Epidermal melanocyte (primary cell): Measurements from ENCODE around the gene UBE2E1.
A peak's percentile ranks its signal among the peaks of the same experiment; 100 is the strongest.

Experiments
- DNase-seq: peaks from one replicate; pipeline ENCODE4 v3.0.0; 2011; ENCODE audit warnings: low spot score; ENCODE audit not compliant: insufficient read length

Gene UBE2E1

DNA sequence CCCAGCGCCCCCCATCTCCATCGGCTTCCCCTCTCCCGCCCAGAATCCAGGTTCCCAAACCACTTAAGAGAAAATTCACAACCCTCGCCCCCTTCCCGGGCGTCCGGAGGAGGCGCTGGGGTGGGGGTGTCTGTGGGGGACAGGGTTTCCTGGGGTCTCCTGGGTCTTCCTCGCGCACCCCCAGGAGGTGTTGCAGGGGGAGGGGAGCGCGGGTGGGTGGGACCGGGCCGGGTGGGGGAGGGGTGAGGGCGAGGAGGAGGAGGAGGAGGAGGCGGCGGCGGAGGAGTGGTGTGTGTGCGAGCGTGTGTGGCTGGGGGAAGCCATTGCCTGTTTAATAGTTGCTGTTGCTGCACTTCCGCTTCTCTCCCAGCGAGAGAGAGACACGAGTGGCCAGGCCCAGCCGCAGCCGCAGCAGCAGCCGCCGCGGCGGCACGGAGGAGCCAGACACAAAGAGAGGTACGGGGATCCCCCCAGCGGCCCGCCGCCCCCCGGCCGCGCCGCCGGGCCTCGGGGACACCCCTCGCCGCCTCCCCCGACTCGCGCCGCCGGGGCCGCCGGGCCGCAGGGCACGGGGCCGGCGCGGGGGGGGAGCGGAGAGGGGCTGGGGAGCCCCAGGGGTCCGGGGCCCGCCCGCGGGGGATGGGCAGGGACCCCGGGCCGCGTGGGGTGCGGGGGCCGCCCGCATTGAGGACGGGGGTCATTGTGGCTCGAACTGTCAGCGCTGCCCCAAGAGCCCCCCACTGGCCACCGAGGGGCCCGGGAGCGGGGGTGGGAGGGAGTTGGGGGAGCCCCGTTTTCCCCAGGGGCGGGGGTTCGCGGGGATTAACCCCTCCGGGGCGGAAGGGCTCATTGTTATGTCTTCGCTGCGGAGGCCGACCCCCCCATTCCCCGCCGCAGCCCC lies at the start of gene UBE2E1:
Gene UBE2E1, plus strand, starts transcription at position 323 of the 901 bp plus-strand sequence. CDS start 1,315 bp downstream, outside the sequence.
- peak; percentile 83 for DNase-seq

DNA sequence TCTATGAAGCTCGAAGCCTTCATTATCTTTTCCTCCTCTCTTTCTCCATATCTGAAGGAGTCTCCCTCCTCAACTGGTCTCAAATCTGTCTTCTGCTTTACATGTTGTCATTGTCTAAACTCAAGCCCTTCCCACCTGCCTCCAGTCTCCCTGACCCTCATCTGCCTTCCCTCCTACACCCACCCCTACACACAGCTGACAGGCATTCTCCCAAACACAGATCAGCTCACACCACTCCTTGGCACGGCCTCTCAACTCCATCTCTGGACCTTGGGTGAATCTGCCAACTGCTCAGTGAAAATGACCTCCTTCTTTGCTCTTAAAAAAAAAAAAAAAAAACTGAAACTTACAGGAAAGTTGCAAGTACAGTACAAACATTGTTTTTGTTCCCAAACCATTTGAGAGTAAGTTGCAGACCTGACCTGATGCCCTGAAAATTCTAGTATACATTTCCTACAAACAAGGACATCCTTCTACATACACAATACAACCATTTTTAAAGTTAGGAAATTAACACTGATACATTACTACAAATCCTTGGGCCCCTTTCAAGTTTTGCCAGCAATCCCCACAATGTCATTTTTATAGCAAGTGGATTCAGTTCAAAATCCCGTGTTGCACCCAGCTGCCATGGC lies 49.4 kb upstream of the UBE2E1 start:
- no peak for DNase-seq

DNA sequence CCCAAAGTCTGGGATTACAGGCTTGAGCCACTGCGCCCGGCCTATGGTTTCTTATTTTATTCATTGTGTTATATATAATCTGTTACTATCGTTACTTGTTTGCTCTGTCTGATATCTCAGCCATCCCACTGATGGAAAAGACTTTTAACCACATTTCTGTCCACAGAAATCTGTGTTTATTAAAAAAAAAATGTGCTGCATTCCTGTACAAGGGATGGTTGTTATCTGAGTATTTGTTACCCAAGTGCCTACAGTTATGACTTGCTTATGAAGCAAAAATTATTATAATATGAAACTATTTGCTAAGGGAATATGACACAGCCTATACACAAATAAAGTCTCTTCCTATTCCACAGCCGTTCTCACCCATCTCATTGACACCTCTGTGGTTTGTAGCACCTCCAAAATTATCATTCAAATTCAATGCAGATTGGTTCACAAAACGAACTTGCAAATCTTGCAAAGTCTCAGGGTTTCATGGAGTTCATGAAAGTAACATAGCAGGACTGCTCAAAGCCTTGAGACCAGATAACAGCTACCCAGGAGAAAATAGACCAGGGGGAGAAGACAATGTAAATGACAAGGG lies 47.4 kb upstream of the UBE2E1 start:
- no peak for DNase-seq

DNA sequence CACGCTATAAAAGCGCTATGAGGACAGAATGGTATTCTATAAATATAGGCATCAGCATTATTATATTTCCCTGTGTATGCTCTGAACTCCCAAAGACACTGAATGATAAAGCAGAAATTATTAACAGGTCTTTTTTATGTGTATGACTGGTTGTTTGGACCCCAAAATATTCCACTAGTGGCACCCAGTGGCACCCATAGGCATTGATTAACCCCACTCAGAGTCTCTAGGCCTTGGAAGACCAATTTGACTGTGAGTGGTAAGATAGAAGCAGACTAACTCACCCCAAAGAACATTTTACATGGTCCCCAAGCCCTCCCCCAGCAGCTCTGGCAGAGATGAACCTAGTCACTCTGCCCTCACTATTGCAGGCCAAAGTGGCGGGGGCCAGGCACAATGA lies 45.4 kb upstream of the UBE2E1 start:
- DNase-seq = no peak

DNA sequence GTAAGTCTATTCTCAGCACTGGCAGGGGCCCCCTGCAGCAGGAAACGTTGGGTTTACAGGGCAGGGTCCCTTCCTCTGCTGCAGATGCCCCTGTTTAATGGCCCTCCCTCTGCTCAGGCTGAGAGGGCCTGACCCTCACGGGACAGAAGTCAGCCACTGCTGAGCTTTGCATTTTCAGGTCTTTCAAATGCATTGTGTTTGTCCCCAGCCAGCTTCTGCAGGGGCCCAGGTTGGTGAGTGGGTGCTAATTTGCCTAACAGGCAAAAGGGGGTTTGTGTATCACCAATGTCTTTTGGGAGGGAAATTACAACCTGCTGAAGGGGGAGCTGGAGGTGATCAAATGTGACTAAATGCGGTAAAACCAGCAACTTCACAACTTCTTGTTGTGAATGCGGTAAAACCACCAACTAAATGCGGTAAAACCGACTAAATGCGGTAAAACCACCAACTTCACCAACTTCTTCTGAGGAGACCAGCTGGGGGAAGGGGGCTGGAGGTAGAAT lies 44.8 kb upstream of the UBE2E1 start:
- no peak for DNase-seq

DNA sequence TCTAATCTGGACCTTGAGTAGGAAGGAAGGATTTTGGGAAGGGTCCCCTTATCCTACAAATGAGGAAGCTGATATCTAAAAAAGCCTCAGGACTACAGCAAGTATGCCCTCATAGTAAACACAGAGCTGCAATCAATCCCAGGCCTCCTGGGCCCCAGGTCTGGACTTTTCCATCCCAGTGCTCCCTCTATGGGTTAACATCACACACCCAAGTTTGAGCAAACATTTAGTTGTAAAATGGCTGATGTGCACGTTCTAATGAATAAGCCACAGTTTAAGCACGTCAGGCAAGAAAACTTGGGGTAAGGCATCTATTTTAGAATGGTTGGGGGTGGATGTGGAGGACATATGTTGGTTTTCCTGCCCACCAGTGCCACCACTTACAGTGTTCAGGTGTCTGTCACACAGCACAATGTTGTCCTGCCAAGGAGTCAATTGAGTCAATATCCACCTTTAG lies 44.3 kb upstream of the UBE2E1 start:
- DNase-seq = no peak

DNA sequence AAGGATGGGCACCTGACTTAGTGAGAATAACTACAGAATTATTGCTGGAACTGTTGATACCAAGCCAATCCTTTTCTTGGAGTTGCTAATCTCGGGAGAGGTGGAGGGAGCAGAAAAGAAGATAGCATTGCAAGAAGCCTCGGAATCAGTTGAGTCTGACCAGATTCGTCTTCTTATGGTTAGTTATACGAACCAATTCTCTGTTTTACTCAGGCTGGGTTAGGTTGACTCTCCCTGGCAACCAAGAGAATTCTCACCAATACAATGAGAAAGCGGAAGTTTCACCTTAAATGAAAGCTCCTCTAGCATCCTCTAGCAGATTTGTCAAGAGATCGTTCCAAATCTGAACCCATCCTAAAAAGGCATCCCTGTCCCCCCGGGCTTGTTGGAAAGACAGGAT lies 43.5 kb upstream of the UBE2E1 start:
- no peak for DNase-seq

DNA sequence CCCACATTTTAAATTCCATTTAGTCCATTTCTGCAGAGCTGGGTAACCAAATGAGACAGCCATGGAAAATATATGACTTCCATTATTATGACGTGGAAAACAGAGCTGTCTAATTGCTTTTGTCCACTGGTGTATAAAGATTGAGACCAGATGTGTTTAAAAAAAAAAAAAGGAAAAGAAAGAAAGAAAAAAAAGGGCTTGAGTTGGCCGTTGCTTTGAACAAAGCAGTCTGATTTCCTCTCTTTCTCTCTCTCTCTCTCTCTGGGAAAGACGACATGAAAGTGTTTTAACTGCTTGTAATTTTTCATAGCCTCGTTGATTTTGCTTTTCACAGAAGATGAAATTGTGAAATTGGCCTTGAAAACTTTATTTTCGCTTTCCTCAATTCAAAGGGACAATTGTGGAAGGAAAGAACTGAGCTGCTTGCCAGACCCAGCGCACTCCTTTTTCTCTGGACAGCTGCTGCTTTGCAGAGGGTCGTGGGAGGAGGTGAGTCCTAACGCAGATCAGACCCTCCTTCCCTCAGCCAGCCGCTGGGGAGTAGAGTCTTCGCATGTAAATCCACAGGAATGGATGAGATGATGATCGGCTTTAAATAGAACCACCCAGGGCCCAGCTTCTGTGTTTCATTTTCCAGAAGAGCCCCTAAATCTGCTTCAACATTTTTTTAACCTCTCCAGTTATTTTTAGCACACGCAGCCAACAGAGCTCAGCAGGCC lies 42.8 kb upstream of the UBE2E1 start:
- no peak for DNase-seq

DNA sequence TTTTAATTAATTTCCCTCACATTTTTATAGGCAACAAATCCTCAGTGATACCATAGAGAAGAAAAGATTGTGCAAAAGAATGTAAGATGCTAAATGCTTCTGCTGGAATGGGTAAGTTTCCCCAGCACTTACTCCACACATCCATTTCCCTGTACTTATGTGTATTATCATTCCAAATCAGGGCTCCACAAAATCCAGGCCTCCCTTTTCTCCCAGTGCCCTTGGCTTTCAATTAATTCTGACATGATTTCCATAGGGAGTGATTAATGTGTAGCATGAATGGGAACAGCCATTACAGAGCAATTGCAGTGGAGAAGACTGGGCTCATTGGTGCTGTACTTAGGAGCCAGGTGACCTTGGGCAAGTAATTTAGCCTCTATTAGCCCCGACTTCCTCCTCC lies 41.3 kb upstream of the UBE2E1 start:
- no peak for DNase-seq

DNA sequence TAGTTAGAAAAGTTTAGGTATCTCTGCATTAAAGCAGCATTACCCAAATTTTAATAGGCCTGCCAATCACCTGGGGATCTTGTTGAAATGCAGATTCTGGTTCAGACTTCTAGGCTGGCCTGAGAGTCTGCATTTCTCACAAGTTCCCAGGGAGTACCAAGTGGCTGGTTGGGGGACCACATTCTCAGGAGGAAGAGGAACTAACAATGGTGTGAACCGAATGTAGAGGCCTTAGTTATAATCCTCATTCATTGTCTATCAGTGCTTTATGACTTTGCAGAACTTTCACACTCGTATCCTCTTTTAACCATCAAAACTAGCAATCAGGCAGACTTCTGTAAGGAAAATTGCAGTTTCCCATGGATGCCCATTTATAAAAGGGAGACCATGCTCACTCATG lies 38.2 kb upstream of the UBE2E1 start:
- no peak for DNase-seq

DNA sequence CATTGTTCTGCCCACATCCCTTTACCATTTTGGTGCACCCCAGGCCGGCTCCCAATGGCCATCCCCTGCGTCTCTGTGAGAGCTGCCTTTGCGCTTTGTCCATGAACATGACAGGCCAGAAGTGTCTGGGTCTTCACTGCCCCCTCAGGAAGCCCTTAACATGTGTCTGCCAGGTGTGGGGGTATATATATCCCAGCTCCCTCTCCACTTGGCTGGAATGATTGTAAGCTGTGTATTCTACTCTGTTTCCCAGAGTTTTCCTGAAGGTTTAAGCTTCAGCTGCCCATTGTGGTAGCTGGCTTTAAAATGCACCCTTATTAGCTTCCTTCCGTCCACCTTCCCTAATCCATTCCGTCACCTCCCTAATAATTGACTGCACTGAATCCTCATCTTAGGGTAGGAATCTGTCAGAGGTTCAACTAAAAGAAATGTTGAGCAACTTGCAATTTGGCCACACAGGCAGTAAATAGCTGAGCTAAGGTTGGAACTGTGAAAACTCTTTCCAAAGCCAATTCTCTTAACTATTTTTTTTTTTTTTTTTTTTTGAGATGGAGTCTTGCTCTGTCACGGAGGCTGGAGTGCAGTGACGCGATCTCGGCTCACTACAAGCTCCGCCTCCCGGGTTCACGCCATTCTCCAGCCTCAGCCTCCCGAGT lies 30.4 kb upstream of the UBE2E1 start:
- DNase-seq = no peak

DNA sequence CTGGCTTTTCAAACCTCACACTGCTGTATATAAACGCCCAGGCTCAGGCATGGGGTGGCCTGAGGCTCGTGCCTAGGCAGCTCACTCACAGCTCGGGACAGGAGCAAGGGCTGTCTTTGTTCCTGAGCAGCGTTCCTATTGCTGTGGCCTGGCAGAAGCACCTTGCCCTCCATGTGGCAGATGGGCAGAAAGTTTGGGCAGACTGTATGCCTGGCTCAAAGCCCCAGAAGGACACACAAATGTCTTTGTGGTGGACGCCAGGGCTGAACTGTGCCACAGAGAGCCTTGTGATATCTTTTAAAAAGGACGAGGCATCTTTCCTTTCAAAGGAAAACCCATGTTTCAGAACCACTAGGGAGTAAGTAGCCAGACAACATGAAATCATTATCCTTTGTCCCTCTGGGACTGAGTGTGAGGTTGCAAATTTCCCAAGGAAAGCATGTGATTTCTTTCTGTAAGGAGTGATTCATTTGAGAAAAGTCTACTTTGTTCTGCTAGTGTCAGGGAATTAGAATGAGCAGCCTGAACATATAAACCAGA lies 29.3 kb upstream of the UBE2E1 start:
- DNase-seq = peak; percentile 80

DNA sequence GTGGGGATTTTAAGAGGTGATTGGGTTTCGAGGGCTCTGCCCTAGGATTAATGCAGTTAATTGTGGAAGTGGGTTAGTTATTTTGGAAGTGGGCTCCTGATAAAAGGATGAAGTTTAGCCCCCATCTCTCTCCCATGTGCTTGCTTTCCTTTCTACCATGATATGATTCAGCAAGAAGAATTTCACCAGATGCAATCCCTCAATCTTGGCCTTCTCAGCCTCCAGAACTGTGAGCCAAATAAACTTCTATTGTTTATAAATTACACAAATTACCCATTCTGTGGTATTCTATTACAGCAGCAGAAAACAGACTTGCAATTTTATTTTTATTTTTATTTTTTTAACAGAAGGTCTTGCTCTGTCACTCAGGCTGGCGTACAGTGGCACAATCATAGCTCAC lies 27.3 kb upstream of the UBE2E1 start:
- DNase-seq = no peak

DNA sequence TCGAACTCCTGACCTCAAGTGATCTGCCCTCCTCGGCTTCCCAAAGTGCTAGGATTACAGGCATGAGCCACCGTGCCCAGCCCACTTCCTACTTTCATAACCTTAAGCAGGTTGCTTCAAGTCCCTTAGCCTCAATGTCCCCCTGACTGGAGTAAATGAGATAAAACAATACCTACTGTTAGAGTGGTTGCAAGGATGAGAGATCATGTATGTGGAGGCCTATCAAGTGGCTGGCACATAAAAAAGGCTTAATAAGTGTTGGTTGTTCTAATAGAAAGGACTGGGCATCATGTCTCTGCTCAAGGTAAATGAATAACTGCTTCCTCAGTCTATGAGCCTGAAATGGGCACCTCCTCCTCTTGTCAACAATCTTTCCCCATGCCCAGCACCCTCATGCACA lies 25.9 kb upstream of the UBE2E1 start:
- no peak for DNase-seq

DNA sequence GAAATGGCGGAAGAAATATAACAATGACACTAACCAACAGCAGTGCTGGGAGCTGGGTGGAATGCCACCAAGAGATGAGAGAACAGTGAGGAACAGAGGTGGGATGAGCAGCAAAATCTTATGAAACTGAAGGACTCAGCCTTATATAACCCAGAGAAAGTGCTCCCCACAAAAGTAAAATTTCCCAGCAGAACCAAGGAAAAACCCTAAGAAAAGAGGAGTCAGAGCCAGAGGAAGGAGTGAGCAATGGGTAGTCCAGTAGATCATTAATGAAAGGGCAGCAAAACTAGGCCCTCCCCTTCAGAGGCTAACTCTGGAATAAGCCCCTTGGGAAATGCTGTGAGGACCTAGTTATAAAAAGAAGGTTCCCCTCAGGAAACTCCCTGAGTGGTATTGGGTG lies 24.7 kb upstream of the UBE2E1 start:
- DNase-seq = no peak

DNA sequence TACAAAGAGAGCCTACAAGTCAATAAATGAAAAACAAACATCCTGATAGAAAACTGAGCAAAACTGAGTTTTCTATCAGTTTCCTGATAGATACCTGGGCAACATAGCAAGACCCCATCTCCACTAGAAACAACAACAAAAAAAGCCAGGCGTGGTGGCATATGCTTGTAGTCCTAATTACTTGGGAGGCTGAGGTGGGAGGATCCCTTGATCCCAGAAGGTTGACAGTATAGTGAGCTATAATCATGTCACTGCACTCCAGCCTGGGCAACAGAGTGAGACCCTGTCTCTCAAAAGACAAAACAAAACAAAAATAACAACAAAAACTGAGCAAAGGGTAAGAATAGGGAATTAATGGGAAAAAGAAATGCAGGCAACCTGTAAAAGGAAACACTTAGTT lies 23.9 kb upstream of the UBE2E1 start:
- DNase-seq = no peak

DNA sequence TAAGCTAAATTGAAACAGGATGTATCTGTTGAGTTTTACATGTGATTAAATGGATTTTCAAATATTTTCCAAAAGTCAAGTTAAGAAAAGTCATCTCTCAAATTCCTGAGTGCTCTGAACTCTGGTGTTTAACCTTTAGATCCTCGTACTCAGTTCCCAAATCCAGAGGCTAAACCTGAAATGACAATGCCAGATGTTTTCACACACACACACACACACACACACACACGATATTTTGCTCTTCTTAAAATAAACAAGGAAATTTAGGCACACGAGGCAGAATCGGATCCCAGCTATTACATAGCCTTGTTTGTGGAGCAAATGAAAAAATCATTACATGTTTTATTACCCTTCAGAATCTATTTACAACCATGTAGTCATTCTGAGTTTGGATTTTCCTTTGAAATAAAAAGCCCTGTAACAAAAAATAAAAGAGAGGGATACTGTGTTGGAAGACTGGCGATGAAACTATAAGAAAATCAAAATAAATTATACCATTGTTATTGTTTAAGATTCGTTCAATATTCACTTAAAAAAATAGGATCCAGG lies 20.6 kb upstream of the UBE2E1 start:
- DNase-seq = no peak

DNA sequence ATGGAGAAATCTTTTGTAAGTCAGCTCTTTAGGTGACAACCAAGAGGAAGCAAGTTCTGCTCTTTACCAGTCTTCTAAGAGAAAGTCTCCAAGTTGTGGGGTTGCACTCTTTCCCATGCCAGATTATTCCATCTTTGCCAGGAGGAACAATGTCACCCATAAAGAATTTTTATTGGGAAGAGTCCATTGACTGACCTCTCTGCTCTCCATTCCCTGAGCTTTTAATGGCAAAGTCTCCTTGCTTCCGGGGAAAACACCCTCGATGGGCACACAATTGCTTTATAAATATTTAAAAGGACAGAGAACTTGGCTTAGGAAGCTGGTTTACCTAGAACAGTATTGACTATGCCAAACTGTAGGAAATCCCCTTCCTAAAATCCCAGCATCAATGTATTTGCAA lies 19.9 kb upstream of the UBE2E1 start:
- no peak for DNase-seq

DNA sequence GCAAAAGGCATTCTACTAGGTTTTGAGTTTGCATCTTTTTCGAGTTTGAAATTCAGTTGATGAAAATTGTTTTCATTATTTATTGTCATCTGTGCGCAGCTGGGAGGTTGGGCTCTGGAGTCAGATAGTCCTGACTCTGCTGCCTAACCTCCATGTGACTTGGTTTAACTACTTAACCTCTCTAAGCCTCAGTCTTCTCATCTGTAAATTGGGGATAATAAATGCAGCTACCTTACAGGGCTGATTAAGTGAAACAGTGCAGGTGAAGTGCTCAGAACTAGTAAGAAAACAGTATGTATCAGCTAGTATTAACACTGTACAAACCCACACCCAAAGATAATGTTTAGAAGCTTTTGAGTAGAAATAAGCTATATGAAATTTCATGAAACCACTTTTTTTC lies 14.1 kb upstream of the UBE2E1 start:
- DNase-seq = no peak

DNA sequence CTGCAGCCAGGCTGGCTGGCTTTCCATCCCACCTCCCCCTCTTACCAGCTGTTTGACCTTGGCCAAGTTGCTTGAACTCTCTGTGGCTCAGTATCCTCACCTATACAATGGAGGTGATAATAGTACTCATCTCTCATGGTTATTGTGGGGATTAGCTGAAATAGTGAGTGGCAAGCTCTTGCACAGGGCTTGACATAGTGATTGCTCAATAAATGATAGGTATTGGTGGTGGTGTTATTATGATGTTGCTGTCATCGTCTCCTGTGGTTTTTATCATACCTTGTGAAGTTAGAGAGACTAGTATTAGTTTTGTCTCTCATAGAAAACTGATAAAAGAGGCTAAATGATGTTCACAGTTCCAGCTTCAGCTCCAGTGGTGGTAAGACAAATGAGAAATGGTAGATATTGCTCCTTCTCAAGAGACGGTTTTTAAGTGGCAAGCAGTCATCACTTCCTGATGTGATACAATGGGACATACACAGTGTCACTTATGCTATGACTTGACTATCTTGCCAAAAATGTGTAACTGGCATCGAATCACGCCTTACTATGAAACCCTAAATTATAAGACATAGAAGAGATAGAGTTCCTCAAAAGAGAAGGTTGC lies 12.1 kb upstream of the UBE2E1 start:
- no peak for DNase-seq
